Measurements from ENCODE around the gene SPRY4. TPM values are rescaled to one million over a fixed set of nuclear protein-coding genes. Genes with fewer than 3 reads are reported as not detected.

The SPRY4 gene
- total RNA-seq, 1 donor: 5.4 TPM

DNA sequence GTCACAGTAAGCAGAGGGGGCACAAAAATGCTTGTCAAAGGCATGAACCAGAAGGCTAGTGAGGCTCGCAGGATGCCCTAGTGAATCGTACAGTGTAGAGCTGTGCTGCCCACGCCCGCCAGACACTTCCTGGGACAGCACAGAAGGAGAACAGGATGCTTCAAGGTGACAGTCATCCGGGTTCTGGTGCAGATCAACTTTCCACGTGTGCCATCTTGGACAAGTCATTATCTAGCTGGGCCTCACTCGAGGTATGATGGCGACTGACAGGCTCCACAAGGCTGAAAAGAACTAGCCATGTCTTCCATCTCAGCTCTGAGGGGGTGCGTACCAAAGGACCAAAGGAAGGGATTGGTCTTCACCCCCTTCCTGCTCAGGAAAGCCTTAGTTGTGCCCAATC lies 14.0 kb downstream of the SPRY4 start:
- TF ChIP-seq, protein P1, sequence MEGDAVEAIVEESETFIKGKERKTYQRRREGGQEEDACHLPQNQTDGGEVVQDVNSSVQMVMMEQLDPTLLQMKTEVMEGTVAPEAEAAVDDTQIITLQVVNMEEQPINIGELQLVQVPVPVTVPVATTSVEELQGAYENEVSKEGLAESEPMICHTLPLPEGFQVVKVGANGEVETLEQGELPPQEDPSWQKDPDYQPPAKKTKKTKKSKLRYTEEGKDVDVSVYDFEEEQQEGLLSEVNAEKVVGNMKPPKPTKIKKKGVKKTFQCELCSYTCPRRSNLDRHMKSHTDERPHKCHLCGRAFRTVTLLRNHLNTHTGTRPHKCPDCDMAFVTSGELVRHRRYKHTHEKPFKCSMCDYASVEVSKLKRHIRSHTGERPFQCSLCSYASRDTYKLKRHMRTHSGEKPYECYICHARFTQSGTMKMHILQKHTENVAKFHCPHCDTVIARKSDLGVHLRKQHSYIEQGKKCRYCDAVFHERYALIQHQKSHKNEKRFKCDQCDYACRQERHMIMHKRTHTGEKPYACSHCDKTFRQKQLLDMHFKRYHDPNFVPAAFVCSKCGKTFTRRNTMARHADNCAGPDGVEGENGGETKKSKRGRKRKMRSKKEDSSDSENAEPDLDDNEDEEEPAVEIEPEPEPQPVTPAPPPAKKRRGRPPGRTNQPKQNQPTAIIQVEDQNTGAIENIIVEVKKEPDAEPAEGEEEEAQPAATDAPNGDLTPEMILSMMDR (IDR thresholded peaks at IDR 0.05; ENCODE audit: extremely low read depth, low read depth, low read length): no peak
- Histone ChIP-seq H3K36me3 (ENCODE audit: insufficient read depth, low read length) (peaks cover 45% of the 10 kb centered on the region), H3K4me2 (ENCODE audit: insufficient read depth, low read length) (no peak overlapping the region), H2AFZ (ENCODE audit: low read length) (no peak overlapping the region), H3K4me1 (ENCODE audit: insufficient read depth, low read length) (peaks cover 11% of the 10 kb centered on the region), H3K27me3 (ENCODE audit: insufficient read depth, low read length) (no peaks in the 10 kb centered on the region), H3K27ac (ENCODE audit: low read depth, low read length) (no peak overlapping the region), H3K79me2 (ENCODE audit: insufficient read depth, low read length) (peaks cover 91% of the 10 kb centered on the region), H4K20me1 (ENCODE audit: insufficient read depth, low read length) (peaks cover 52% of the 10 kb centered on the region), H3K4me3 (ENCODE audit: insufficient read depth, low read length) (no peak overlapping the region), H3K9me3 (ENCODE audit: low read depth, low read length) (no peaks in the 10 kb centered on the region)
- no peak for DNase-seq (ENCODE audit: insufficient read length, low spot score, missing footprints)

DNA sequence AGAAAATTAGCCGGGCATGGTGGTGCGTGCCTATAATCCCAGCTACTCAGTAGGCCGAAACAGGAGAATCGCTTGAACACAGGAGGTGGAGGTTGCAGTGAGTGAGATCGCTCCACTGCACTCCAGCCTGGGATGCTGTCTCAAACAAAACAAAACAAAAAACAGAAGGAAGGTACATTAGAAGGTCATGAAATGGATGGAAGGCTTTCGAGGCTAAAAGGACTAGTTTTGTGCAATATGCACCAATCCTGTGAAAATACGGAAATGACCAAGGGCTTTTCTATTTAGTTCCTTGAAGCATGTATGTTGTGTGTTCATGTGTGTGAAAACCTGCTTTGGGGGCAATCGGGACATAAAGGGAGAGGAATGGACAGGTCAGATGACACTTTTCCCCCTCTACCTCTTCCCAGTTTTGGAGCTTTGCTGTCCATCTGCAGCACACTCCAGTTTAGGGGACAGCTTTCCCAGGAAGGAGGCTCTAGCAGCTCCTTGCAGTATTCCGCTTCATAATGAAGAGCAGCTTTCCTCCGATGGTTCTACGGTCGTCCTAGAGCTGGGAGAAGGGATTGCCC lies 15.0 kb downstream of the SPRY4 start:
- Histone ChIP-seq H3K9me3 (ENCODE audit: low read depth, low read length) (no peaks in the 10 kb centered on the region), H3K27ac (ENCODE audit: low read depth, low read length) (no peak overlapping the region), H4K20me1 (ENCODE audit: insufficient read depth, low read length) (peaks cover 44% of the 10 kb centered on the region), H3K79me2 (ENCODE audit: insufficient read depth, low read length) (peaks cover 86% of the 10 kb centered on the region), H3K27me3 (ENCODE audit: insufficient read depth, low read length) (no peaks in the 10 kb centered on the region), H3K36me3 (ENCODE audit: insufficient read depth, low read length) (peaks cover 45% of the 10 kb centered on the region), H3K4me2 (ENCODE audit: insufficient read depth, low read length) (no peak overlapping the region), H3K4me3 (ENCODE audit: insufficient read depth, low read length) (no peak overlapping the region), H3K4me1 (ENCODE audit: insufficient read depth, low read length) (peaks cover 6% of the 10 kb centered on the region), H2AFZ (ENCODE audit: low read length) (no peak overlapping the region)
- TF ChIP-seq, protein P1 (IDR thresholded peaks at IDR 0.05; ENCODE audit: extremely low read depth, low read depth, low read length): no peak
- DNase-seq (ENCODE audit: insufficient read length, low spot score, missing footprints): no peak

DNA sequence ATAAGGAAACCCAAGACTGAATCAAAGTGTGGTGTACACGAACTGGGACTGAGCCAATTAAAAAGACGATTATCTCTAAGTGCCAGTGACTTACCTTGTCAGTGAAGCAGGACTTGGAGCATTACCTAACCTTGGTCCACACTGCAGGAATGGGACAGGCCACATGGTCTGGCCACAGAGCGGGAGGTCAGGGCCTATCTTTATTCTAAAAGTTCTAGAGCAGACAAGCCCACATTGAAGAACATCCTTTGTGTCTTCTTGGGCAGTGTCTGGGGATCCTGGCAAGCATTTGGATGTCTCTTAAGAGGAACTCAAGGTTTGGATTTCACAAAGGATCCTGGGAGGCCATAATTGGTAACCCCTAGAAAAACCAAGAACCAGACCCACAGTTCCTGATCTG lies 16.5 kb downstream of the SPRY4 start:
- H3K36me3 ChIP-seq (ENCODE audit: insufficient read depth, low read length): peaks cover 36% of the 10 kb centered on the region
- H3K79me2 ChIP-seq (ENCODE audit: insufficient read depth, low read length): peaks cover 80% of the 10 kb centered on the region
- no peak overlapping the region for H3K27ac ChIP-seq (ENCODE audit: low read depth, low read length)
- H3K4me2 ChIP-seq (ENCODE audit: insufficient read depth, low read length): no peak overlapping the region
- TF ChIP-seq, protein P1 (IDR thresholded peaks at IDR 0.05; ENCODE audit: extremely low read depth, low read depth, low read length): no peak
- no peaks in the 10 kb centered on the region for H3K27me3 ChIP-seq (ENCODE audit: insufficient read depth, low read length)
- no peak overlapping the region for H3K4me3 ChIP-seq (ENCODE audit: insufficient read depth, low read length)
- peaks cover 41% of the 10 kb centered on the region for H4K20me1 ChIP-seq (ENCODE audit: insufficient read depth, low read length)
- DNase-seq (ENCODE audit: insufficient read length, low spot score, missing footprints): no peak
- no peaks in the 10 kb centered on the region for H3K9me3 ChIP-seq (ENCODE audit: low read depth, low read length)
- H3K4me1 ChIP-seq (ENCODE audit: insufficient read depth, low read length): peaks cover 16% of the 10 kb centered on the region
- no peak overlapping the region for H2AFZ ChIP-seq (ENCODE audit: low read length)

DNA sequence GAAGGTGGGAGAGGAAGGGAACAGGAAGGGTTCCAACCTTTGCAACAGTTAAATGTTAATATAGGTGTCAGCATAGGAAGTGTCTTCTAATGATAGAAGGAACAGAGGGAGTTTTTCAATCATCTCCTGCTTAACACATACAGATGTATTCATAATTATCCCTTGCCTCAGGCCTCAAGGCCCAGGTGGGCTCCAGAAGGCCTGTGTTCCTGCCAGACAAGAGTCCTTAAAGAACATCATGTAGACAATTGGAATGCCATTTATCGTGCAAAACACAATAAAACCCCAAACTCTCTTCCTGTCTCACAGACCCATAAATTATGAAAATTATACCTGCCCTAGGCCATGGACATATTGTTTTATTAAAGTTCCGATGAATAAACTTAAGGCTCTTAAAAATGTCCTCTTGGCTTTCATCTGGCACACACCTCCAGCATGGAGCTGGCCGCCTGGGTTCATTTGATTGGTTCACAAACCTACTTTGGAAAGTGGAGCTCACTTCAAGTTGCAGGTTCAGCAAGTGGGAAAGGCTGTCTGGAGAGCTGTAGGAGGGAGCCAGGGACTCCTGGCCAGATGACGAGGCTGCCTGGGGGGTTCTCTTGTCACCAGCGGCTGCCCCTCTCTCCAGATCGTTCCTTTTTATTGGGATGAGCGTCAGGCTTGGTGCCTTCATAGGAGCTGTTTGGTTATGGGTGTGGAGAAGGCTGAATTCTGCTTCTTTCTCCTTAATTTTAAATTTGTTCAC lies 17.5 kb downstream of the SPRY4 start:
- peaks cover 70% of the 10 kb centered on the region for H3K79me2 ChIP-seq (ENCODE audit: insufficient read depth, low read length)

More for the DNA sequence above, 17.5 kb downstream of the SPRY4 start:
- H3K9me3 ChIP-seq (ENCODE audit: low read depth, low read length): no peaks in the 10 kb centered on the region
- H3K36me3 ChIP-seq (ENCODE audit: insufficient read depth, low read length): peaks cover 26% of the 10 kb centered on the region
- H3K27me3 ChIP-seq (ENCODE audit: insufficient read depth, low read length): no peaks in the 10 kb centered on the region
- H2AFZ ChIP-seq (ENCODE audit: low read length): no peak overlapping the region
- peaks cover 32% of the 10 kb centered on the region for H4K20me1 ChIP-seq (ENCODE audit: insufficient read depth, low read length)
- no peak overlapping the region for H3K4me3 ChIP-seq (ENCODE audit: insufficient read depth, low read length)
- peaks cover 13% of the 10 kb centered on the region for H3K4me1 ChIP-seq (ENCODE audit: insufficient read depth, low read length)
- no peak for DNase-seq (ENCODE audit: insufficient read length, low spot score, missing footprints)
- H3K4me2 ChIP-seq (ENCODE audit: insufficient read depth, low read length): no peak overlapping the region
- TF ChIP-seq, protein P1 (IDR thresholded peaks at IDR 0.05; ENCODE audit: extremely low read depth, low read depth, low read length): no peak
- no peak overlapping the region for H3K27ac ChIP-seq (ENCODE audit: low read depth, low read length)

Measured in osteoblast (primary cell).